Measurements from ENCODE around the gene TNRC6A. TPM values are rescaled to one million over a fixed set of nuclear protein-coding genes. Genes with fewer than 3 reads are reported as not detected.
"Not testable (repeated sequence)": the region's sequence is repeated elsewhere in the genome, so short reads cannot be mapped to it uniquely, and the experiment has no call there.

The TNRC6A gene
- total RNA-seq, 2 donors from 2014 or later = 37.4 to 39.7 TPM

DNA sequence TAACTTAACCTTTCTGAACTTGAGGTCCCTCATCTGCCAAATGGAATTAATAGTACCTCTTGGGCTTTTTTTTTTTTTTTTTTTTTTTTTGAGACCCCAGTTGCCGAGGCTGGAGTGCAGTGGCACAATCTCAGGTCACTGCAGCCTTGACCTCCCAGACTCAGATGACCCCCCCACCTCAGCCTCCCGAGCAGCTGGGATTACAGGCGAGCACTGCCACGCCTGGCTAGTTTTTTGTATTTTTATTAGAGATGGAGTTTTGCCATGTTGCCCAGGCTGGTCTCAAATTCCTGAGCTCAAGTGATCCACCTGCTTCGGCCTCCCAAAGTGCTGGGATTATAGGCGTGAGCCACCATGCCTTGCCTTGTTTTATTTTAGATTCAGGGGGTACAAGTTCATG is 83.4 kb downstream of the TNRC6A start:
- DNase-seq; H3K4me3 Mint-ChIP-seq; H3K4me1 Mint-ChIP-seq (ENCODE audit: low read depth); H3K27me3 Mint-ChIP-seq (ENCODE audit: low read depth); H3K27ac Mint-ChIP-seq; ATAC-seq (replicated peaks in 1 of 2); H3K9me3 Mint-ChIP-seq: not testable (repeated sequence)
- peaks cover 9 to 23% of the 10 kb centered on the region in 2 donors for H3K36me3 Mint-ChIP-seq (ENCODE audit: insufficient read depth in 2 of 2)

DNA sequence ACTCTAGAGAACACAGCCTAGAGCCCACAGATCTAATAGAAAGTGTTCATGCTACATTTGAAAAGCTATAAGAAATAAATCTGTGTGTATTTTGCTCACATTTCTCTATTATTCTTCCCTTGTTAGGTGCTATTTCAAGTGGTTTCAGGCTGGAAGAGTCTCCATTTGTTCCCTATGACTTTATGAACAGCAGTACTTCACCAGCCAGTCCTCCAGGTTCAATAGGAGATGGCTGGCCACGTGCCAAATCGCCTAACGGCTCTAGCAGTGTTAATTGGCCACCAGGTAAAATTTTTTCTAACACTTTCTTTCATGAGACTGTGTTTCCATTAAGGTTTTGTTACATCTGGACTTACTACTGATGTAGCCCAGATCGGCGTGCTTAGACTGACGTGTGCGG is 85.6 kb downstream of the TNRC6A start:
- Mint-ChIP-seq H3K9me3 (no peaks in the 10 kb centered on the region), H3K4me1 (ENCODE audit: low read depth) (no peaks in the 10 kb centered on the region), H3K27ac (peak overlapping the region; percentile 32), H3K4me3 (no peak overlapping the region), H3K36me3 (ENCODE audit: insufficient read depth in 2 of 2) (peaks cover 14 to 31% of the 10 kb centered on the region in 2 donors), H3K27me3 (ENCODE audit: low read depth) (no peaks in the 10 kb centered on the region)
- no peak for DNase-seq
- no peak for ATAC-seq (replicated peaks in 1 of 2)

DNA sequence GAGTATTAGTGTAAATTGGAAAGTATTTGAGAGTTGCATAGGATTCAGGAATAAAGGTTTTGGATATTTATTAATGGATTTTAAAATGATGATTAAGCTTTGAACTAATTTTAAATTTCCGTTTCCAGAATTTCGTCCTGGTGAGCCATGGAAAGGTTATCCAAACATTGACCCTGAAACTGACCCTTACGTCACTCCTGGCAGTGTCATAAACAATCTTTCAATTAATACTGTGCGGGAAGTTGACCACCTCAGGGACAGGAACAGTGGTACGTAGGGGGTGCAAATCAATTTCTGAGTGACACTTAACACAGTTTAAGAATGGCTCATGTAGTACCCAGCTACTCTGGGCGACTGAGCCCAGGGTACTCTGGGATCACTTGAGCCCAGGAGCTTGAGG is 87.2 kb downstream of the TNRC6A start:
- no peak for DNase-seq
- peaks cover 15 to 32% of the 10 kb centered on the region in 2 donors for H3K36me3 Mint-ChIP-seq (ENCODE audit: insufficient read depth in 2 of 2)
- H3K27me3 Mint-ChIP-seq (ENCODE audit: low read depth) = no peaks in the 10 kb centered on the region
- no peaks in the 10 kb centered on the region for H3K4me1 Mint-ChIP-seq (ENCODE audit: low read depth)
- H3K27ac Mint-ChIP-seq = no peak overlapping the region
- no peaks in the 10 kb centered on the region for H3K9me3 Mint-ChIP-seq
- no peak overlapping the region for H3K4me3 Mint-ChIP-seq
- ATAC-seq (replicated peaks in 1 of 2) = no peak

DNA sequence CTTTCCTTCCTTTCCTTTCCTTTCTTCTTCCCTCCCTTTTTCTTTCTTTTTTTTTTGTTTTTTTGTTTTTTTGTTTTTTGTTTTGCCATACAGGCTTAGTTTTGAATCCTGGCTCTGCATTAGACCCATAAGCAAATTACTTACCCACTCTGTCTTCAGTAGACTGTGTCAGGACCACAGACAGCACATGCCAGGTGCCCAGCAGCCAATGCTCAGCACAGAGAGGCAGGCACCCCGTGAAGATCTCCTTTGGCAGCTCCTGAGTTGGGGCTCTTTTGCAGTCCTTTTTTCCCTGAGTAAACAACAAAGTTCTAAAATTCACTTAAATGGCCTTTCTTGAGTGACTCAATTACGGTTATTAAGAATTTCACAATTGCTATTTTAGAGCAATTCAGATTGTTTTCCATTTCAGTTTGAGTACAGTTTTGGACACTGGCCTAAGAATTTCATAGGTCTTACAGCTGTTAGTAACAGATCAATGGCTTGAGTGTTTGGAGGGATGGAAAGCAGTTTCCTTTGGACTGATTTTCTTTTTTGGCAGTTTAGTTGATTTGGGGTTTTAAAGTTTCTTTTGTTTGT is 90.1 kb downstream of the TNRC6A start:
- H3K4me1 Mint-ChIP-seq (ENCODE audit: low read depth) = no peaks in the 10 kb centered on the region
- H3K4me3 Mint-ChIP-seq = no peak overlapping the region
- no peaks in the 10 kb centered on the region for H3K27me3 Mint-ChIP-seq (ENCODE audit: low read depth)
- peaks cover 13 to 29% of the 10 kb centered on the region in 2 donors for H3K36me3 Mint-ChIP-seq (ENCODE audit: insufficient read depth in 2 of 2)
- DNase-seq (no peak), ATAC-seq (replicated peaks in 1 of 2) (no peak)
- H3K27ac Mint-ChIP-seq = peak overlapping the region; percentile 48
- H3K9me3 Mint-ChIP-seq = no peaks in the 10 kb centered on the region

DNA sequence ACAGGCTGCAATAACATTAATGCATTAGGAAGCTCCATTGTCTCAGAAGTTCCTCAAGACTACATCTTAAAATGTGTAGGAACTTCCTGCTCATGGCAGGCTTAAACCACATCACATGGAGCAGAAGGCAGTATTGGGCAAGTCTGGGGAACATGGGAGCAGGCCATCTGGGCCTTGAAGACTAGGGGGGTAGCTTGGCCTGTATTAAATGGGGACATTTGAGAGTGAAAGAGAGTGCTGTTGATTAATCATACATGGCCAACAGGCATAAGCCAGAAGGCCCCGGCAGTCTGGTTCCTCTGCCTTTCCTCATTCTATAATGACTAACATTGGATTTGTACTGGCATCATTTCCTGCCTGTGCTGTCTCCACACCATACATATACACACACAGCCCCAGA is 91.1 kb downstream of the TNRC6A start:
- Mint-ChIP-seq H3K27me3 (ENCODE audit: low read depth) (no peaks in the 10 kb centered on the region), H3K4me1 (ENCODE audit: low read depth) (no peaks in the 10 kb centered on the region), H3K36me3 (ENCODE audit: insufficient read depth in 2 of 2) (peaks cover 9 to 23% of the 10 kb centered on the region in 2 donors), H3K27ac (peak overlapping the region; percentile 23), H3K9me3 (no peaks in the 10 kb centered on the region), H3K4me3 (no peak overlapping the region)
- no peak for ATAC-seq (replicated peaks in 1 of 2)
- no peak for DNase-seq

DNA sequence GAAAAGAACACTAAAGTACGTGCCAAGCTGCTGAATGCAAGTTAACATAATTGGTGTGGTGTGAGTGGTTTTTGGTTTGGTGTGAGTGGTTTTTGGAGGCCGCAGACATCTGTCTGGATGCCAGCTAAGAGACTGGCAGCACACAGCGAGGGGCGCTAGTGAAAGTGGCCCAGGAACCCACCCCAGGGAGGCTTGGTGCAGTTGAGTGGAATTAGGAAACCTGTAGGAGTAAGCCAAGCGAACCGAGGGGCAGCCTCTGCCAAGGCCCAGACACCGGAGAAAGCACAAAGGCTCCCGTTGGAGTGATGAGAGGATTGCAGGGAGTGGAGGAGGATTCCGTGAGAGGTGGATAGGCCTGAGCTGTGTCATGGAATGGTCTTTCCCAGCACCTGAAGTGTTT is 91.7 kb downstream of the TNRC6A start:
- Mint-ChIP-seq H3K27ac (peak overlapping the region; percentile 23), H3K4me1 (ENCODE audit: low read depth) (no peaks in the 10 kb centered on the region), H3K27me3 (ENCODE audit: low read depth) (no peaks in the 10 kb centered on the region), H3K9me3 (no peaks in the 10 kb centered on the region), H3K36me3 (ENCODE audit: insufficient read depth in 2 of 2) (peaks cover 9 to 26% of the 10 kb centered on the region in 2 donors), H3K4me3 (no peak overlapping the region)
- DNase-seq (no peak), ATAC-seq (replicated peaks in 1 of 2) (no peak)

DNA sequence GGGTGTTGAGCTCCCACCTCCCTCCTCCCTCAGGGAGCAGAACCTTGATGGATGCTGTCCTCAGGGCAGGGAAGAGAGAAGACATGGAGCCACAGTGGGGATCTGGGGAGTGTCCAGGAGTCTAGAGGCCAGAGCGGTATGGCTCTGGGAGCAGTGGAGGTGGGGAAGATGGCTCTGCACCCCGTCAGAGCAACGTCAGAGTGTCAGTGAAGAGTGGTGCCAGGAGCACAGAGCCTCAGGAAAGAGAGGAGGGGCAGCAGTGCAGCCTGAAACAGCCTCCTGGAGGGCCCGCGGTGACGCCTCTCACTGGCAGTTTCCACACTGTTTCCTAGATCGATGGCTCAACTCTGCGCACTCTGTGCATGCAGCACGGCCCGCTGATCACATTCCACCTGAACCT is 93.1 kb downstream of the TNRC6A start:
- Mint-ChIP-seq H3K27me3 (ENCODE audit: low read depth) (no peaks in the 10 kb centered on the region), H3K4me1 (ENCODE audit: low read depth) (no peaks in the 10 kb centered on the region), H3K9me3 (no peaks in the 10 kb centered on the region), H3K4me3 (no peak overlapping the region), H3K27ac (no peak overlapping the region), H3K36me3 (ENCODE audit: insufficient read depth in 2 of 2) (peaks cover 12 to 35% of the 10 kb centered on the region in 2 donors)
- DNase-seq (no peak), ATAC-seq (replicated peaks in 1 of 2) (no peak)

DNA sequence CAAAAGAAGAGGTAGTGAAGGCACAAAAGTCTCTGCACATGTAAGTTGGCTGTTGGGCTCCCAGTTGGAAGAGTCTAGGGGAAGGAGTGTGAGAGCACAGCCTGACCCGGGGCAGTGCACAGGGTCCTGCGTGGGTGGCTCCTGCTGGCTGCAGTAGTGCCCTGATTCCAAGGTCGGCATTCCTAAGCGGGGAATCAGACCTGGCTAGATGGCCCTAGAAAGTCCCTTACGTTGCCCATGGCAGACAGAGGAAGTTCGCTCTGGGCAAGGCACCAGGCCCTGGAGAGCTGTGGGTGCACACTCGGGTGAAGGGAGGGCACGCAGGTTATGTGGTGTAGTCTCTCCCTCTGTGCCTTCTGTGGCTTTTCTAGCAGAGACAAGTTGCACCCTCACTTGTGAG is 93.5 kb downstream of the TNRC6A start:
- ATAC-seq (replicated peaks in 1 of 2) = no peak
- no peak for DNase-seq
- peaks cover 10 to 31% of the 10 kb centered on the region in 2 donors for H3K36me3 Mint-ChIP-seq (ENCODE audit: insufficient read depth in 2 of 2)
- no peaks in the 10 kb centered on the region for H3K9me3 Mint-ChIP-seq
- H3K27me3 Mint-ChIP-seq (ENCODE audit: low read depth) = no peaks in the 10 kb centered on the region
- H3K4me3 Mint-ChIP-seq = no peak overlapping the region
- H3K4me1 Mint-ChIP-seq (ENCODE audit: low read depth) = no peaks in the 10 kb centered on the region
- H3K27ac Mint-ChIP-seq = no peak overlapping the region

DNA sequence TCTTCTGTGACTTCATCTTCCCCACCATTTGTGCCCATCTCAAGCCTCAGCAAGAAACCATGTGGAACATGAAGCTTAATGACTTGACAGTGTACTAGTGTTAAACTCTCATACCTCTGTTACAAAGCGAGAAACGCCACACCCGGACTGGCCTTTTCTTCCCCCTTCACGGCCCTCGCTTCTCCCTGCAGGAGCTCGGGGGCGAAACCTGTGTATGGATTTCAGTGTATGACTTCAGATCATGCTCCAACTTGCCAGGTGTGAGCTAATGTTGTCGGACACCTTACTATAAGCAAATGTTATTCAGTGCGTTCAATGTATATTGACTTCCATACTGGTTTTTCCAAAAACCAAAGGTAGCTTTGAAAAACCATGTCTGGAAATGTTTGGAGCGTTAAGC is 96.2 kb downstream of the TNRC6A start:
- Mint-ChIP-seq H3K36me3 (ENCODE audit: insufficient read depth in 2 of 2) (peaks cover 5 to 19% of the 10 kb centered on the region in 2 donors), H3K4me3 (no peak overlapping the region), H3K27ac (no peak overlapping the region), H3K27me3 (ENCODE audit: low read depth) (no peaks in the 10 kb centered on the region), H3K4me1 (ENCODE audit: low read depth) (no peaks in the 10 kb centered on the region), H3K9me3 (no peaks in the 10 kb centered on the region)
- no peak for DNase-seq
- ATAC-seq (replicated peaks in 1 of 2) = no peak

DNA sequence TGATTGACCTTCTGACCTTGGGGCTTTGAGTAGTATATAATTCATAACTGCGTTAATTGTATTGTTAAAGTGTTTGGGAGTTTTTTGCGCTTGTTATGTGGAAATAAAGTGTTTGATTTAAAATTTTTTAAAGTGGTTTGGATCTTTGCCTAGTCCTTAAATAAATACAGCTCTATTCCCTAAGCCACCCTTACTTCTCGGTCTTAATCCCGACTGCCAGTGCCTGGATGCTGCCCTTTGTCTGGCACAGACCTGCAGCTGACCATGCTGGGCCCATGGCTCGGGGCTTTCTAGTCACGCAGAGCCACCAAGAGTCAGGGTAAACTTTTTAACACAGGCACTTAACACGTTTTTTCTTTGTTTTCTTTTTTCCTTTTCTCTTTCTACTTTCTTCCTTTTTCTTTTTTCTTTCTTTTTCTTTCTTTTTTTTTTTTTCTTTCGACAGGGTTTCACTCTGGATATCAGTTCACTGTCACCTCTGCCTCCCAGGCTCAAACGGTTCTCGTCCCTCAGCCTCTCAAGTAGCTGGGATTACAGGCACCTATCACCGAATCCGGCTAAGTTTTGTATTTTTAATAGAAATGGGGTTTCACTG is 96.7 kb downstream of the TNRC6A start:
- H3K36me3 Mint-ChIP-seq (ENCODE audit: insufficient read depth in 2 of 2) = peaks cover 5 to 19% of the 10 kb centered on the region in 2 donors
- no peak overlapping the region for H3K27ac Mint-ChIP-seq
- no peaks in the 10 kb centered on the region for H3K27me3 Mint-ChIP-seq (ENCODE audit: low read depth)
- H3K4me1 Mint-ChIP-seq (ENCODE audit: low read depth) = no peaks in the 10 kb centered on the region
- H3K4me3 Mint-ChIP-seq = no peak overlapping the region
- no peaks in the 10 kb centered on the region for H3K9me3 Mint-ChIP-seq
- no peak for ATAC-seq (replicated peaks in 1 of 2)
- DNase-seq = no peak

DNA sequence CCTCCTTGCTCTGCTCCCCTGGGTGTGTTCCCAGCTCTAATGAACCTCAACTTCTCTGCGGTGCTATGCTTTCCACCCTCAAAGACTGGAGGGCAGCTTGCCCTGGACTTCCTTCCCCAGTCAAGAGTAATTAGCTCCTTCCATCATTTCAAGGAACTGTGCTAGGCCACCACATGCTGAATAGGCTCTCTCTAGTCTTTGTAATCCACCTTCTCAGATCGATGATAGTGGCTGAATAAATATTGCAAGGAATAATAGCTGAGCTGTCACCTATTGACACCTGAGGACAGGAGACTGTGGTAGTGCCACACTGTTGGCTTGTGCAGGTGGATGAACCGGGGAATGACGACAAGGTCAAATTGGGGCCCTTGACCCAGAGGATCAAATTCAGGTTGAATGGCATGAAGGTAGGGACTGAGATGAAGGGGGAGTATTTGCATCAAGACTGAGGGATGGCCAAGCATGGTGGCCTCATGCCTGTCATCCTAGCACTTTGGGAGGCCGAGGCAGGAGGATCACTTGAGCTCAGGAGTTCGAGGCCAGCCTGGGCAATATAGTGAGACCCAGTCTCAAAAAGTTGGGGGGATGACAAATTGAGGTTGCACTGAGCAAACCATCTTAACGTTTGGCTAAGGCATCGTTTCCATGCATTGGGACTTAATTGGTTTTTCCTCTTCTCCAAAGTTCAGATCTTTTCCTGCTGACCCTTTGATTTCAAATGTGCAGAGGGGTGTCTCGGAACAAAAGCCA is 97.5 kb downstream of the TNRC6A start:
- Mint-ChIP-seq H3K27me3 (ENCODE audit: low read depth) (no peaks in the 10 kb centered on the region), H3K9me3 (no peaks in the 10 kb centered on the region), H3K4me1 (ENCODE audit: low read depth) (no peaks in the 10 kb centered on the region), H3K4me3 (no peak overlapping the region), H3K27ac (no peak overlapping the region), H3K36me3 (ENCODE audit: insufficient read depth in 2 of 2) (peaks cover 5 to 19% of the 10 kb centered on the region in 2 donors)
- no peak for DNase-seq
- ATAC-seq (replicated peaks in 1 of 2) = no peak

DNA sequence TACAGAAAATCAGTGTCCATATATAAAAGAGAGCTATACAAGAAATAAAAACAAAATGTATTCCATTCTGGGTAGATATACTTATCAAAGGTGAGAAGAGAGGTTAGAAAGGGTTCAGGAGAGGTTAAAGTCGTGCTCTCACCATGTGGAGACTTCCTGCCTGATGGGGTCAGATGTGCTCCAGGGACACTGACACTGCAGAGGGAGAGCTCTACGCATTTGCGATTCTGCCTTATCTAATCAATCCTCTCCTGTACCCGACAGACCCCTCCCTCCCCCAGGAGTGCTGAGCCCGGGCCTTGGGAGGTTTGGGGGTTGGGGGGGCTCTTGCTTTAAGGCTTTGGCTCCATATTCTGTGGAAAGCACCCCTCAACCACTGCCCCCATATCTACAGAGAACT is 99.7 kb downstream of the TNRC6A start:
- Mint-ChIP-seq H3K9me3 (no peaks in the 10 kb centered on the region), H3K4me3 (no peak overlapping the region), H3K36me3 (ENCODE audit: insufficient read depth in 2 of 2) (peaks cover 3 to 13% of the 10 kb centered on the region in 2 donors), H3K27me3 (ENCODE audit: low read depth) (no peaks in the 10 kb centered on the region), H3K27ac (no peak overlapping the region), H3K4me1 (ENCODE audit: low read depth) (no peaks in the 10 kb centered on the region)
- ATAC-seq (replicated peaks in 1 of 2) (no peak), DNase-seq (no peak)

DNA sequence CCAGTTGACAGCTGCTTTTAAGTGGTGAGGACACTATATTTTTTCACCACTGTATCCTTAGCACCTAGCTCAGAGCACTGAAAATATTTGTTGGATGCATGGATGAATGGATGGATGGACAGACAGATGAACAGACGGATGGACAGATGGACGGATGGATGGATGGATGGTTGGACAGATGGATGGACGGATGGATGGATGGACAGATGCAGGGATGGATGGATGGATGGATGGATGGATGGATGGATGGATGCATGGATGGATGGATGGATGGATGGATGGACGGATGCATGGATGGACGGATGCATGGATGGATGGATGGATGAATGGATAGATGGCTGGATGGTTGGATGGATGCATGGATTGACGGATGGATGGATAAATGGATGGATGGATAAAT is 103.9 kb downstream of the TNRC6A start:
- no peak for DNase-seq
- Mint-ChIP-seq H3K4me1 (ENCODE audit: low read depth) (no peaks in the 10 kb centered on the region), H3K27ac (no peak overlapping the region), H3K9me3 (no peaks in the 10 kb centered on the region), H3K27me3 (ENCODE audit: low read depth) (no peaks in the 10 kb centered on the region), H3K36me3 (ENCODE audit: insufficient read depth in 2 of 2) (no peaks in the 10 kb centered on the region), H3K4me3 (no peak overlapping the region)
- ATAC-seq (replicated peaks in 1 of 2) = no peak

Measured in activated T-cell treated with anti-CD3 and anti-CD28 coated beads, Interleukin-2, amount 50 U/mL, for 72 hours (primary cell).